CD14-positive monocyte (primary cell): ENCODE measurements around the gene PACSIN1. TPM values are rescaled to one million over a fixed set of nuclear protein-coding genes. Genes with fewer than 3 reads are reported as not detected.

Experiments used
- DNase-seq, 3 donors: peaks; one replicate each; pipeline ENCODE4 v3.0.0-alpha.2; 2011 to 2022
- H2AFZ ChIP-seq: 2 replicates; pipeline ENCODE4 v1.6.0; 2012; ENCODE audit warnings: mild to moderate bottlenecking, low read depth, low read length, inconsistent platforms; ENCODE audit not compliant: insufficient read depth, poor library complexity, severe bottlenecking
- H3K27ac ChIP-seq, 2 donors: 1 replicate in 1 of 2; 2 replicates in 1 of 2; pipeline ENCODE4 v1.5.1; 2012 to 2013; ENCODE audit warnings: low read length in 2 of 2, control low read depth in 1 of 2, inconsistent platforms in 1 of 2, low read depth in 1 of 2, mild to moderate bottlenecking in 1 of 2
- H3K27me3 ChIP-seq, 2 donors: one replicate each; pipeline versions ENCODE4 v1.6.0 to v1.6.1; 2011 to 2013; ENCODE audit warnings: low read length in 2 of 2; ENCODE audit not compliant: control insufficient read depth in 2 of 2, insufficient read depth in 2 of 2
- H3K36me3 ChIP-seq, 2 donors: replicated peaks in 1 of 2; 1 replicate in 1 of 2; 2 replicates in 1 of 2; pipeline versions ENCODE4 v1.5.1 to v1.6.1; 2012 to 2013; ENCODE audit warnings: low read length in 2 of 2, control low read depth in 1 of 2, inconsistent platforms in 1 of 2, mild to moderate bottlenecking in 1 of 2; ENCODE audit not compliant: insufficient read depth in 2 of 2, control insufficient read depth in 1 of 2
- H3K4me1 ChIP-seq, 2 donors: 1 replicate in 1 of 2; 2 replicates in 1 of 2; pipeline versions ENCODE4 v1.5.1 to v1.6.1; 2012 to 2013; ENCODE audit warnings: low read length in 2 of 2, control low read depth in 1 of 2, inconsistent platforms in 1 of 2, mild to moderate bottlenecking in 1 of 2, moderate library complexity in 1 of 2; ENCODE audit not compliant: insufficient read depth in 2 of 2, control insufficient read depth in 1 of 2
- H3K4me2 ChIP-seq: replicated peaks from 2 replicates; pipeline ENCODE3; 2012; ENCODE audit warnings: low read length, moderate library complexity, mild to moderate bottlenecking; ENCODE audit not compliant: poor library complexity, severe bottlenecking; ENCODE audit errors: extremely low read depth
- H3K4me3 ChIP-seq, 3 experiments: fragments of 200-600 bp in 1 of 3; sonication (generic) in 1 of 3; replicated peaks in 1 of 3; 1 replicate in 2 of 3; 2 replicates in 1 of 3; pipeline ENCODE4 v1.5.1; 2011 to 2013; ENCODE audit warnings: low read length in 3 of 3, mild to moderate bottlenecking in 3 of 3, control low read depth in 2 of 3, low read depth in 2 of 3, inconsistent platforms in 1 of 3, moderate library complexity in 1 of 3
- H3K79me2 ChIP-seq: 2 replicates; pipeline ENCODE4 v1.6.0; 2012; ENCODE audit warnings: mild to moderate bottlenecking, control low read depth, inconsistent platforms, low read length, moderate library complexity; ENCODE audit not compliant: insufficient read depth
- H3K9ac ChIP-seq: 2 replicates; pipeline ENCODE4 v1.6.0; 2017; ENCODE audit warnings: low read length, mild to moderate bottlenecking; ENCODE audit not compliant: insufficient read depth, poor library complexity, severe bottlenecking
- H3K9me3 ChIP-seq, 2 donors: replicated peaks in 1 of 2; 1 replicate in 1 of 2; 2 replicates in 1 of 2; pipeline versions ENCODE4 v1.5.1 to v1.6.1; 2012 to 2013; ENCODE audit warnings: low read length in 2 of 2, control low read depth in 1 of 2; ENCODE audit not compliant: control insufficient read depth in 1 of 2, insufficient read depth in 1 of 2
- H4K20me1 ChIP-seq: 2 replicates; pipeline ENCODE4 v1.6.0; 2012; ENCODE audit warnings: mild to moderate bottlenecking, low read length, control low read depth, moderate library complexity; ENCODE audit not compliant: insufficient read depth
- H3K27ac Mint-ChIP-seq, 7 donors: one replicate each; pipeline ENCODE4 v1.8.0; 2020; ENCODE audit warnings: mild to moderate bottlenecking in 7 of 7, mixed read lengths in 7 of 7, moderate library complexity in 6 of 7, inconsistent platforms in 2 of 7
- H3K27me3 Mint-ChIP-seq, 3 donors: one replicate each; pipeline ENCODE4 v1.8.0; 2021 to 2022; ENCODE audit warnings: low read depth in 3 of 3, mild to moderate bottlenecking in 3 of 3, mixed read lengths in 3 of 3, moderate library complexity in 3 of 3, inconsistent platforms in 1 of 3
- H3K36me3 Mint-ChIP-seq, 2 donors: one replicate each; pipeline ENCODE4 v1.8.0; 2020; ENCODE audit warnings: mixed read lengths in 2 of 2, inconsistent platforms in 1 of 2, mild to moderate bottlenecking in 1 of 2
- H3K4me1 Mint-ChIP-seq: one replicate; pipeline ENCODE4 v1.8.0; 2020; ENCODE audit warnings: mild to moderate bottlenecking, mixed read lengths
- H3K4me3 Mint-ChIP-seq, 2 donors: one replicate each; pipeline ENCODE4 v1.8.0; 2020; ENCODE audit warnings: mild to moderate bottlenecking in 2 of 2, mixed read lengths in 2 of 2, moderate library complexity in 1 of 2
- H3K9me3 Mint-ChIP-seq, 7 donors: one replicate each; pipeline ENCODE4 v1.8.0; 2020 to 2022; ENCODE audit warnings: mixed read lengths in 7 of 7, mild to moderate bottlenecking in 6 of 7, moderate library complexity in 6 of 7, inconsistent platforms in 2 of 7
- CTCF ChIP-seq: fragments of 200-600 bp; IDR thresholded peaks from one replicate; pipeline ENCODE4 v1.8.0; 2022; ENCODE audit warnings: antibody characterized with exemption, mild to moderate bottlenecking
- WGBS: methylation state at CpG from one replicate; pipeline ENCODE4 v1.1.5; 2013; ENCODE audit warnings: missing lambda C conversion rate; ENCODE audit not compliant: insufficient coverage; 5-methylcytosine and 5-hydroxymethylcytosine counted together
- intact Hi-C, 2 donors: fragments of 100-400 bp; cut with micrococcal nuclease; formaldehyde crosslinking; loops; one replicate each; pipeline versions ENCODE4 v1.15.0 to v1.15.1; 2023
- polyA plus RNA-seq, 3 donors: library from polyadenylated mRNA; depleted of rRNA in 1 of 3; unstranded in 2 of 3; stranded (reverse) in 1 of 3; fragments of 300-500 nt in 2 of 3; fragments of >200 nt in 1 of 3; fragmentation: Illumina TruSeq in 2 of 3; gene quantifications; 1 replicate in 2 of 3; 2 replicates in 1 of 3; pipeline ENCODE4 v1.2.3, GENCODE V29; 2012 to 2021

Gene PACSIN1
- polyA plus RNA-seq, 3 donors, result not detected

- Histone ChIP-seq H3K36me3 (no peaks in the 10 kb centered on the region), H4K20me1 (no peaks in the 10 kb centered on the region), H3K4me3 (peak overlapping the region in 2 of 3 experiments; percentile 8 to 9), H3K27me3 (no peaks in the 10 kb centered on the region), H3K4me1 (peaks cover 2 to 3% of the 10 kb centered on the region in 2 donors), H3K4me2 (peak overlapping the region; percentile 19), H3K9ac (no peak overlapping the region), H3K79me2 (no peaks in the 10 kb centered on the region), H3K27ac (no peak overlapping the region), H2AFZ (peak overlapping the region; percentile 17), H3K9me3 (no peaks in the 10 kb centered on the region)
- H3K4me1 Mint-ChIP-seq, result peaks cover 5% of the 10 kb centered on the region
- H3K9me3 Mint-ChIP-seq, result peaks cover 0 to 5% (median 0%) of the 10 kb centered on the region in 7 donors
- TF ChIP-seq CTCF, result no peak
- intact Hi-C loops, result no loop called here
- no peaks in the 10 kb centered on the region for H3K36me3 Mint-ChIP-seq
- H3K27ac Mint-ChIP-seq, result peak overlapping the region in 1 of 7 donors; percentile 18
- DNase-seq, result no peak
- peaks cover 7 to 10% (median 8%) of the 10 kb centered on the region in 3 donors for H3K27me3 Mint-ChIP-seq
- WGBS, result 84% methylated on average over 12 of the region's 15 CpGs
- peak overlapping the region in 1 of 2 donors; percentile 21 for H3K4me3 Mint-ChIP-seq
Measured at GRCh38 chr6:34532230-34532629, 66.4 kb downstream of the PACSIN1 start.

GRCh38 chr6:34534146-34534545 lies 68.3 kb downstream of the PACSIN1 start:
- Mint-ChIP-seq H3K4me1 (no peaks in the 10 kb centered on the region), H3K4me3 (no peak overlapping the region), H3K27ac (no peak overlapping the region), H3K9me3 (peaks cover 0 to 5% (median 0%) of the 10 kb centered on the region in 7 donors), H3K27me3 (peaks cover 1 to 8% (median 7%) of the 10 kb centered on the region in 3 donors), H3K36me3 (no peaks in the 10 kb centered on the region)
- Histone ChIP-seq H2AFZ (no peak overlapping the region), H4K20me1 (no peaks in the 10 kb centered on the region), H3K4me3 (no peak overlapping the region), H3K27ac (no peak overlapping the region), H3K79me2 (no peaks in the 10 kb centered on the region), H3K36me3 (no peaks in the 10 kb centered on the region), H3K4me1 (no peaks in the 10 kb centered on the region), H3K9me3 (no peaks in the 10 kb centered on the region), H3K27me3 (no peaks in the 10 kb centered on the region), H3K9ac (no peak overlapping the region), H3K4me2 (no peak overlapping the region)
- WGBS, result 83% methylated on average over 5 of the region's 6 CpGs
- DNase-seq, result no peak
- TF ChIP-seq CTCF, result no peak
- intact Hi-C loops, result no loop called here
